ENCODE data around the gene WSCD1. TPM values are rescaled to one million over a fixed set of nuclear protein-coding genes. Genes with fewer than 3 reads are reported as not detected.

WSCD1 gene
- total and polyA plus RNA-seq, 2 experiments from 2014 or later: 3.1 to 16.7 TPM

- DNase-seq (ENCODE audit: low read depth in 1 of 2, low spot score in 1 of 2): no peak
- Histone ChIP-seq H3K27me3 (no peaks in the 10 kb centered on the region), H3K4me3 (no peak overlapping the region), H3K4me1 (ENCODE audit: low read depth) (peaks cover 16% of the 10 kb centered on the region), H3K9me3 (ENCODE audit: low read depth) (no peaks in the 10 kb centered on the region), H3K36me3 (no peaks in the 10 kb centered on the region), H3K27ac (no peak overlapping the region)
- no peak for TF ChIP-seq CTCF (IDR thresholded peaks at IDR 0.05; ENCODE audit: low read depth, low read length)
These were observed 87.5 kb downstream of the WSCD1 start for GRCh38 chr17:6157716-6158115.

GRCh38 chr17:6159541-6160231 lies 89.5 kb downstream of the WSCD1 start:
- H3K27me3 ChIP-seq: no peaks in the 10 kb centered on the region

GRCh38 chr17:6160232-6160555 lies 90.0 kb downstream of the WSCD1 start:
- TF ChIP-seq CTCF (IDR thresholded peaks at IDR 0.05; ENCODE audit: low read depth, low read length): no peak
- H3K27me3 ChIP-seq: no peaks in the 10 kb centered on the region
- peaks cover 16% of the 10 kb centered on the region for H3K4me1 ChIP-seq (ENCODE audit: low read depth)
- H3K36me3 ChIP-seq: no peaks in the 10 kb centered on the region
- no peak overlapping the region for H3K27ac ChIP-seq
- DNase-seq (ENCODE audit: low read depth in 1 of 2, low spot score in 1 of 2): no peak
- H3K4me3 ChIP-seq: no peak overlapping the region
- no peaks in the 10 kb centered on the region for H3K9me3 ChIP-seq (ENCODE audit: low read depth)

More at GRCh38 chr17:6159541-6160231, 89.5 kb downstream of the WSCD1 start:
- H3K9me3 ChIP-seq (ENCODE audit: low read depth): no peaks in the 10 kb centered on the region
- no peaks in the 10 kb centered on the region for H3K36me3 ChIP-seq
- no peak for TF ChIP-seq CTCF (IDR thresholded peaks at IDR 0.05; ENCODE audit: low read depth, low read length)
- H3K4me3 ChIP-seq: no peak overlapping the region
- H3K4me1 ChIP-seq (ENCODE audit: low read depth): peaks cover 16% of the 10 kb centered on the region
- DNase-seq (ENCODE audit: low read depth in 1 of 2, low spot score in 1 of 2): no peak
- no peak overlapping the region for H3K27ac ChIP-seq

- Histone ChIP-seq H3K4me3 (no peak overlapping the region), H3K9me3 (ENCODE audit: low read depth) (no peaks in the 10 kb centered on the region), H3K27me3 (no peaks in the 10 kb centered on the region), H3K27ac (no peak overlapping the region), H3K36me3 (no peaks in the 10 kb centered on the region), H3K4me1 (ENCODE audit: low read depth) (peaks cover 16% of the 10 kb centered on the region)
- DNase-seq (ENCODE audit: low read depth in 1 of 2, low spot score in 1 of 2): no peak
- no peak for TF ChIP-seq CTCF (IDR thresholded peaks at IDR 0.05; ENCODE audit: low read depth, low read length)
These were observed 91.0 kb downstream of the WSCD1 start for GRCh38 chr17:6160911-6161855.

GRCh38 chr17:6162216-6162615 lies 92.0 kb downstream of the WSCD1 start:
- no peaks in the 10 kb centered on the region for H3K36me3 ChIP-seq
- DNase-seq (ENCODE audit: low read depth in 1 of 2, low spot score in 1 of 2): no peak
- H3K4me1 ChIP-seq (ENCODE audit: low read depth): peaks cover 16% of the 10 kb centered on the region
- no peaks in the 10 kb centered on the region for H3K27me3 ChIP-seq
- no peak overlapping the region for H3K4me3 ChIP-seq
- no peak for TF ChIP-seq CTCF (IDR thresholded peaks at IDR 0.05; ENCODE audit: low read depth, low read length)
- H3K9me3 ChIP-seq (ENCODE audit: low read depth): no peaks in the 10 kb centered on the region
- H3K27ac ChIP-seq: no peak overlapping the region

Measured in cardiac muscle cell (in vitro differentiated cells and primary cell).